IPS DF 6.9 (cell line): ENCODE results near the gene PACRGL.

Experiments
- DNase-seq: peaks from one replicate; pipeline ENCODE4 v3.0.0-alpha.2; 2013; ENCODE audit warnings: low read depth, low spot score
- H3K27ac ChIP-seq: one replicate; pipeline ENCODE4 v1.5.1; 2013; ENCODE audit warnings: low read length, control low read depth
- H3K27me3 ChIP-seq: 2 replicates; pipeline ENCODE4 v1.6.1; 2013; ENCODE audit warnings: mild to moderate bottlenecking, low read length; ENCODE audit not compliant: control insufficient read depth, insufficient read depth
- H3K36me3 ChIP-seq: 2 replicates; pipeline ENCODE4 v1.6.1; 2013; ENCODE audit warnings: low read length; ENCODE audit not compliant: control insufficient read depth, insufficient read depth
- H3K4me1 ChIP-seq: 2 replicates; pipeline ENCODE4 v1.6.1; 2013; ENCODE audit warnings: low read length; ENCODE audit not compliant: control insufficient read depth, insufficient read depth
- H3K4me3 ChIP-seq: 2 replicates; pipeline ENCODE4 v1.5.1; 2013; ENCODE audit warnings: mild to moderate bottlenecking, low read length
- H3K9me3 ChIP-seq: 2 replicates; pipeline ENCODE4 v1.6.1; 2013; ENCODE audit warnings: low read length, inconsistent platforms; ENCODE audit not compliant: control insufficient read depth, insufficient read depth
- WGBS: extraction: QIAGEN DNeasy Blood & Tissue Kit; methylation state at CpG from one replicate; pipeline ENCODE4 v1.1.7; 2013; ENCODE audit warnings: mixed read lengths, missing lambda C conversion rate; ENCODE audit not compliant: insufficient read length, insufficient coverage; 5-methylcytosine and 5-hydroxymethylcytosine counted together

PACRGL gene

DNA sequence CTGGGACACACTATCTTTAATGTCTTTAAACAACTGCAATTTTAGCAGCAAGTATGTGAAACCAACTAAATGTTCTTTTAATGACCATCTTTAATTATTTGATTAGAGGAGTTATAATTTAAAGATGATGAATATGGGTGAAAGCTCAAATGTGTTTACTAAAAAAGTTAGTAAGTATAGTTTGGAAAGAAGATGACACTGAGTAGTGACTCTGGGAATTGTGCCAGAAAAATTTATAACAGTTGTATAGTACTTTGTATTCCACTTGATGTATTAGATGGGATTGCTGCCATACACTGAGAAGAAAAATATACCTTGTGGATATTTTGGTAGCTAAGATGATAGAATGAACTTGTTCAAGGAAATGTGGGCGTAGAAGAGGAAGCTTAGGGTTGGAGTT is 19.5 kb upstream of the PACRGL start:
- Histone ChIP-seq H3K27me3 (no peaks in the 10 kb centered on the region), H3K4me3 (no peak overlapping the region), H3K36me3 (no peaks in the 10 kb centered on the region), H3K27ac (no peak overlapping the region), H3K9me3 (no peaks in the 10 kb centered on the region), H3K4me1 (peaks cover 1% of the 10 kb centered on the region)
- WGBS: no CpG with 5 or more reads among the region's 1 CpG
- DNase-seq: no peak

DNA sequence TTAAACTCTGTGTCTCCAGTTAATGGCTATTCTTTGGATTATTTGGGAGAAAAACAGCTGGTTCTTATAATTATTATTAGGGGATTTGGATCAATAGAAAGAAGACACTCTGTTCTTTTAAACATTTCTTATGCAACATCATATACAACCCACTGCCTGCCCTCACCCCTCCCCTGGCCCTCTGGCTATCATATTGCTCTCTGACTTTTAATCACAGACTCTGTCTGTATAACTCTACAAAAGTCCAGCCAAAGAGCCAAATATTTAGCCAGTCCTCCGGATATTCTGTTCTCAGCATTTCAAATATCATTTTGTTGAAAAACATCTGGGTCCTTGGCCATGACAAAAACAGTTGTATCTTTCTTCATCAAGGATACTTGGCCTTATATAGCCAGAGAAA is 19.0 kb upstream of the PACRGL start:
- H3K9me3 ChIP-seq: no peaks in the 10 kb centered on the region
- H3K27me3 ChIP-seq: no peaks in the 10 kb centered on the region
- DNase-seq: no peak
- no CpG with 5 or more reads among the region's 1 CpG for WGBS
- H3K36me3 ChIP-seq: no peaks in the 10 kb centered on the region
- H3K4me1 ChIP-seq: no peaks in the 10 kb centered on the region; the same call in none of the 2 replicates
- H3K4me3 ChIP-seq: no peak overlapping the region
- no peak overlapping the region for H3K27ac ChIP-seq

- Histone ChIP-seq H3K4me1 (no peaks in the 10 kb centered on the region; the same call in 1 of the 2 replicates), H3K9me3 (no peaks in the 10 kb centered on the region), H3K36me3 (no peaks in the 10 kb centered on the region), H3K27me3 (no peaks in the 10 kb centered on the region; the same call in 1 of the 2 replicates), H3K4me3 (no peak overlapping the region), H3K27ac (no peak overlapping the region)
- no peak for DNase-seq
- WGBS: no CpG with 5 or more reads among the region's 3 CpGs
Measured at GRCh38 chr4:20682853-20683252, 17.4 kb upstream of the PACRGL start.

DNA sequence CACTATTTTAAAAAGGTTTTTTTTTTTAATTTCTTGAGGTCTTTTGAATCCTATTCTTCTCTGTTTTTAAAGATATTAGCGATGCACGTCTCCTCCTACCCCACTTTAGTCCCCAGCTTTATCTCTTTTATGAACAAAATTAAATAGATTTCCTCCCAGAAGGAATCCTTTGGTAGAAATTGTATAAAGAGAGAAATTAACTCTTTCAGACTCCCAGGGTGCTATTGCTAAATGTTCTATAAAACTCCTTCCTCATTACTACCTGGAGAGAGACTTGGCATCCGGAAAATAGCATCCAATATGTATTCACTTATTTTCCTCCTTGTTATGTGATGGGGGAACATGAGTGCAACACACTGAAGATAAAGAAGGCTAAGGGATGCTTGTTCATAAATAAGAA is 16.5 kb upstream of the PACRGL start:
- no CpG with 5 or more reads among the region's 3 CpGs for WGBS
- H3K36me3 ChIP-seq: no peaks in the 10 kb centered on the region

DNA sequence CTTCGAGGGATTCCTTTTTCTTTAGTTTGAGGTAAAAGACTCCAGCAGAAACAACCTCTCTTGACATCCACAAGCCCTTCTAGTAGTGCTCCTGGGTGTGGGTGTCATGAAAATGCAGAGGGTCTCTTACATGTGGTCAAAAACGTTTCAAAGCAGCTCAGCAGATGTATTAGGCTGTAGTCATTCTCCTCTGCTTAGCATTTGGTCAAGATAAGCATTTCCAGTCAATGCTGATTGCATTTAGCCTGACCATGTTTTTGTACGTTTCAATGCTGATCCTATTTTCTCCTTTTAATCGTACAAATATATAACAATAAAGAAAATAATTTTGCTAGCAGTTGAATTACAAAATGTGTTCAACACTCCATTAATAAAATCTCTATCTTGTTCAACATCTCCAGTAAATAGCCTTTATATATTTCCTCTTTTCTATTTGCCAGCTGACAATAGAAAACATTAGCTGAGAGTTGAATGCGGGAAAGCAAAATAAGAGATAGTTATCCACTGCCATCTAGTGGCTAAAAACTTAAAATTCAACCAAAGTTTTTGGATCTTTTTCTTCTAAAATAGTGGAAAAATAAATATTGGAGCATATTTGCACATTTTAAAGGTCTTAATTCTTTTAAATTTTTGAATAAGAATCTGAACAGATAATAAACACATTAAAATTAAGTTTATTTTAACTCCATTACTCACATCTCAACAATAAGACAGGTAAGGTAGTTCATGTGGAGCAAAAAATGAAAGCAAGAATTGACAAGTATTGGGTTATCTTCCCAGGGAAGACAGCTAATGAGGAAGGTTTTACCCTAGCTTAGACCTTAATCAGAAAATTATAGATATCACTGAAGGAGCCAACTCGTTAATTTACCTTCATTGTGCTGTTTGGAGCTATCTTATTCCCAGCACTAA is 15.2 kb upstream of the PACRGL start:
- H3K9me3 ChIP-seq: no peaks in the 10 kb centered on the region
- H3K36me3 ChIP-seq: no peaks in the 10 kb centered on the region
- no peaks in the 10 kb centered on the region; the same call in 1 of the 2 replicates for H3K27me3 ChIP-seq
- no peak for DNase-seq
- WGBS: no CpG with 5 or more reads among the region's 6 CpGs
- H3K4me3 ChIP-seq: no peak overlapping the region
- H3K4me1 ChIP-seq: no peaks in the 10 kb centered on the region; the same call in 1 of the 2 replicates
- H3K27ac ChIP-seq: no peak overlapping the region

More for the DNA sequence above, 16.5 kb upstream of the PACRGL start:
- no peak overlapping the region for H3K4me3 ChIP-seq
- H3K27me3 ChIP-seq: no peaks in the 10 kb centered on the region; the same call in 1 of the 2 replicates
- DNase-seq: no peak
- H3K27ac ChIP-seq: no peak overlapping the region
- no peaks in the 10 kb centered on the region for H3K9me3 ChIP-seq
- H3K4me1 ChIP-seq: no peaks in the 10 kb centered on the region; the same call in 1 of the 2 replicates

DNA sequence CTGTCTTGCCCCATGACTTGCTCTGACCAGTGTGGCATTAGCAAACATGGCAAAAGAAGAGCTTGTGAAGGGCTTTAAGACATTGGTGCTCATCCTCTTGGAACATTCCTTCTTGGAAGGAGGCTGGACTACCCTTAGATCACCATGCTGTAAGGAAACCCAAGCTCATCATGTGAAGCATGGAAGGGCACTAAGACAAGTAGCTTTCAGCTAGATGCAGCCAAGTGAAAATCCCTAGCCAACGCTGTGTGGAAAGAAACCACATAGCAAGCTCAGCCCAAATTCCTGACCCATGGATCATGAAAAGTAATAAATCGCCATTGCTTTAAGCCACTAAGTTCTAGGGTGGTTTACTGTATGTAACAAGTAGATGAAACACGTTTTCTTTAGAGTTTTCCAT is 12.4 kb upstream of the PACRGL start:
- no peaks in the 10 kb centered on the region for H3K9me3 ChIP-seq
- H3K36me3 ChIP-seq: no peaks in the 10 kb centered on the region
- no peak overlapping the region for H3K27ac ChIP-seq
- H3K27me3 ChIP-seq: no peaks in the 10 kb centered on the region; the same call in 1 of the 2 replicates
- DNase-seq: no peak
- no CpG with 5 or more reads among the region's 3 CpGs for WGBS
- H3K4me3 ChIP-seq: no peak overlapping the region
- no peaks in the 10 kb centered on the region; the same call in 1 of the 2 replicates for H3K4me1 ChIP-seq

DNA sequence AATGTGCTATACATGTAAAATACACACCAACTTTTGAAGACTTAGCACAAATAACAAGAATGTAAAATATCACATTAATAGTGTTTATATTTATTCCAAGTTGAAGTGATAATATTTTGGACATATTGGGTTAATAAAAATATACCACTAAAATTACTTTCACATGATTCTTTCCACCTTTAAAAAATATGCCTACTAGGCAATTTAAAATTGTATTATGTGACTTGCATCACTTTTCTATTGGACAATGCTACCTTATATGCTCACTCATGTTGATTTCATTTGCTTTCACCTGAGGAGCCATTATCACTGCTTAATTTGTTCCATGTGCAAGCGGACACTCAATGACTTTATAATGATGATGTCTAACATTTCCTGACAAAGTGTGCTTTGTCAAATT is 3.4 kb upstream of the PACRGL start:
- Histone ChIP-seq H3K27ac (no peak overlapping the region), H3K9me3 (no peaks in the 10 kb centered on the region), H3K4me3 (no peak overlapping the region), H3K36me3 (no peaks in the 10 kb centered on the region), H3K4me1 (no peaks in the 10 kb centered on the region), H3K27me3 (no peaks in the 10 kb centered on the region)
- DNase-seq: no peak
- WGBS: no CpG with 5 or more reads among the region's 1 CpG

GRCh38 chr4:20698382-20698781 is 1.9 kb upstream of the PACRGL start:
- no peak for DNase-seq
- no peaks in the 10 kb centered on the region for H3K4me1 ChIP-seq
- no peaks in the 10 kb centered on the region for H3K9me3 ChIP-seq
- H3K27me3 ChIP-seq: no peaks in the 10 kb centered on the region
- no CpG with 5 or more reads among the region's 4 CpGs for WGBS
- H3K36me3 ChIP-seq: no peaks in the 10 kb centered on the region
- H3K27ac ChIP-seq: no peak overlapping the region
- H3K4me3 ChIP-seq: no peak overlapping the region

DNA sequence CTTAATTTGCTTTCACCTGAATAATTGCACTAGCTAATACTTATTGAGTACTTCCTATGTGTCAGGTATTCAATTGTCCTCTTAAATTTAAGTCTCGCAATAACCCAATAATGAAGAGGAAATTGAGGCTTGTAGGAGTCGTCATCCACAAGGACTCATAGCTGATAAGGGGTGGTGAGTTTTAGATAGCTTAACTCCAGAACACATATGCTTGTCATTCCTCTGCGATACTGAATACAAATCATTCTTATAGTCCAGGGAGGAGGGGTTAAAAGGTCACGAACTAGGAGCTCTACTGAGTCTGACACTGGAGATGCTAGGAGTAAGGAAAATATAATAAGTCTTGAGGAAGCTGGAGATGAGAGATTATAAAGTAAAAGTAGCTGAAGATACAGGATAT is 1.4 kb upstream of the PACRGL start:
- Histone ChIP-seq H3K27ac (no peak overlapping the region), H3K4me1 (no peaks in the 10 kb centered on the region), H3K9me3 (no peaks in the 10 kb centered on the region), H3K4me3 (no peak overlapping the region), H3K27me3 (no peaks in the 10 kb centered on the region), H3K36me3 (no peaks in the 10 kb centered on the region)
- DNase-seq: no peak
- WGBS: no CpG with 5 or more reads among the region's 4 CpGs

DNA sequence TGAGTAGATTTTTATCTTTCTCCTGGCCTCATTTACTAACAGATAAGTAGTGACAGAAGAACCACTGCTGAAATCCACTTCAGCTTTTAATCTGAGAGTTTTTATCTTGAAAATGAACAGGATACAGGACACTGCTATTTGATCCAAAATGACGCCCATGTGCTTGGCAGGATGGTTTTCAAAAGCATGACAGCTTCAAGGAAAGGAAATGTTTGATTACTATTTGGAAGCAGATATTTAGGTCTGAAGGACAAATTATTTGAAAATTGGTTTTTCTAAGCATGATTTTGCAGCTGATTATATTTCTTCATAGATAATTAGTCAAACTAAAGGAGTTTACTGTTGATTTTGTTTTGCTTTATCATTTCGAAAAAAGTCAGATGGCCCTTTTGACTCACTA is 11.1 kb downstream of the PACRGL start:
- Histone ChIP-seq H3K4me3 (no peak overlapping the region), H3K9me3 (no peaks in the 10 kb centered on the region), H3K4me1 (no peaks in the 10 kb centered on the region), H3K36me3 (no peaks in the 10 kb centered on the region; the same call in 1 of the 2 replicates), H3K27ac (no peak overlapping the region), H3K27me3 (no peaks in the 10 kb centered on the region)
- WGBS: no CpG with 5 or more reads among the region's 2 CpGs
- no peak for DNase-seq
